Dedifferentiated amniotic fluid mesenchymal stem cell (primary cell): ENCODE results near the gene FBXW5.
A peak's percentile ranks its signal among the peaks of the same experiment; 100 is the strongest.

Source experiments
- DNase-seq: peaks from one replicate; pipeline ENCODE4 v3.0.0-alpha.2; 2016; ENCODE audit errors: extremely low spot score

The FBXW5 gene, protein sequence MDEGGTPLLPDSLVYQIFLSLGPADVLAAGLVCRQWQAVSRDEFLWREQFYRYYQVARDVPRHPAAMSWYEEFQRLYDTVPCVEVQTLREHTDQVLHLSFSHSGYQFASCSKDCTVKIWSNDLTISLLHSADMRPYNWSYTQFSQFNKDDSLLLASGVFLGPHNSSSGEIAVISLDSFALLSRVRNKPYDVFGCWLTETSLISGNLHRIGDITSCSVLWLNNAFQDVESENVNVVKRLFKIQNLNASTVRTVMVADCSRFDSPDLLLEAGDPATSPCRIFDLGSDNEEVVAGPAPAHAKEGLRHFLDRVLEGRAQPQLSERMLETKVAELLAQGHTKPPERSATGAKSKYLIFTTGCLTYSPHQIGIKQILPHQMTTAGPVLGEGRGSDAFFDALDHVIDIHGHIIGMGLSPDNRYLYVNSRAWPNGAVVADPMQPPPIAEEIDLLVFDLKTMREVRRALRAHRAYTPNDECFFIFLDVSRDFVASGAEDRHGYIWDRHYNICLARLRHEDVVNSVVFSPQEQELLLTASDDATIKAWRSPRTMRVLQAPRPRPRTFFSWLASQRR

GRCh38 chr9:136944519-136945332 lies at the start of gene FBXW5, which contains the start of gene C8G:
Gene FBXW5, minus strand, starts transcription at chr9:136944738. Its CDS starts 655 bp downstream, at chr9:136944083.
Gene C8G, plus strand, starts transcription at chr9:136945243. Its CDS starts 78 bp downstream, at chr9:136945321.
- peak; percentile 89 for DNase-seq

DNA sequence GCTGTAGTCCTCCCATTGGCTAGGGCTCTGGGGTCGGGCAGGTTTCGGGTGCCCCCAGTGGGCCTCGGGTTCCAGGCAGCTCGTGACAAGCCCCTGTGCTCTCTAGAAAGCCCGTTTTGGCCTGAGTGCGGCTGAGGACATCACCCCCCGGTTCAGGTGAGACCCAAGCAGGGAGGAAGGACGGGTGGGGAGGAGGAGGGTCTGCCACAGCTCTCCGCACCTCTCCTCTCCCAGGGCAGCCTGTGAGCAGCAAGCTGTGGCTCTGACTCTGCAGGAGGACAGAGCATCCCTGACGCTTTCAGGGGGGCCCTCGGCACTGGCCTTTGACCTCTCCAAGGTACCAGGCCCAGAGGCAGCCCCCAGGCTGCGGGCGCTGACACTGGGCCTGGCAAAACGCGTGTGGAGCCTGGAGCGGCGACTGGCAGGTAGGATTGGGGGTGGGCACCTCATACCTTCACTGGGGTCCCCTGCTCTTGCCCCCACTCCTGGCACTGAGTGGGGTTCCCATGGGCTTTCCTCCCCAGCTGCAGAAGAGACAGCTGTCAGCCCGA lies 48.4 kb upstream of the FBXW5 start:
- no peak for DNase-seq

DNA sequence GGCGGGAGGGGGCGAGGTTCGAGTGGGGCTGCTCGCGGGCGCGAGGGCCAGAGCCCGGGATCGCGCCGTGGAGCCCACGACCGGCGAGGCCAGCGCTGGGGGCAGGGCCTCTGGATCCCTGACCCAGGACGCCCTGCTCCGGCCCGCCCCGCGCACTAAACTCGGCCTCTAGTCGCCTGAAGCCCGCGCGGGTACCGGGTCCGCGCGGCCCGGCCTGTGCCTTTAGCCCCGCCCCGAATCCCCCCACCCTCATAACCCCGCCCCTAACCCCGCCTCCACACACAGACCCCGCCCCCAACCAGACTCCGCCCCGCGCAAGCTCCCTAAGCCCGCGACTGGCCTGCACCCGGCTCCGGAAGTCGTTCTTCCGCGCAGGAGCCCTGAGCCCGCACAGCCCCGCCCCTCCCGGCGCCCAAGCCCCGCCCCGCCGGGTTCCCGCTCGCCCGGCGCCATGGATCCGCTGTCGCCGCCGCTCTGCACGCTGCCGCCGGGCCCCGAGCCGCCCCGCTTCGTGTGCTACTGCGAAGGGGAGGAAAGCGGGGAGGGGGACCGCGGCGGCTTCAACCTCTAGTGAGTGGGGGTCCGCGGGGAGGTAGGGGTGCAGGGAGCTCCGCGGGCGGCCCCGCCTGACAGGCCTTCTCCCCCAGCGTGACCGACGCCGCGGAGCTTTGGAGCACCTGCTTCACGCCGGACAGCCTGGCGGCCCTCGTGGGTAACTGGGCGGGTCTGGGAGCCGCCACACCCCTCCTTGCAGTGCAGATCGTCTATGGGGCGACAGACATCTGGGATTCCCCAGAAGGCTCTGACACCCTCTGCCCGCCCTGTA lies 47.7 kb upstream of the FBXW5 start, which contains the start of gene PAXX:
TSS of gene PAXX (plus strand) at position 430 of the 826 bp plus-strand sequence. CDS start at position 452, 22 bp downstream.
- peak; percentile 83 for DNase-seq

DNA sequence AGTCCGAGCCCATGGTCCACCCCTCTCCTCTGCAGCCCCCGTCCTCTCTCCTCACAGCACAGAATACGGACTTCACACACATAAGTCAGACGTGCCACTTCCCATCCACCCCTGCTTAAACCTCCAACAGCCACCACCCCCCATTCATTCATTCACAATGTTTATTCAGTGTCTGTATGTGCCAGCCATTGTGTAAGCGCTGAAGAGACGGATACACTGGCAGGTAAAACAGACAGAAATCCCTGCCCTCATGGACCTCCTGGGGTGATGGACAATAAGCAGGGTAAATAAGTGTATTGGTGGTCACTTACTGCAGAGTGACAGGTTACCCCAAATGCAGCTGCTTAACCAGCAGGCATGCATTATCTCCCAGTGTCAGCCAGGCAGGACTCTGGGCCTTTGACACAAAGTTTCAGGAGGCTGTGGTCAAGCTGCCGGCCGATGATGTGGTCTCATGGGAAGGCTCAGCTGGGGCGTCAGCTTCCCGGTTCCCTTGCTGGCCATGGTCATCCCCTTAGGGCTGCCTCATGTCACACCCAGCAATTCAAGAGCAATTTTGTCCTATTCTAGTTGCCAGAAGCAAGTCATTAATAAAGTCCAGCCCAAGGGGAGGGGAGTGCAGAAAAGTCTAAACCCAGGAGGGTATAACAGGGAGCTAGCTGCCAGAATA lies 45.8 kb upstream of the FBXW5 start:
- no peak for DNase-seq

- DNase-seq, result no peak
Observed at GRCh38 chr9:136988872-136989271, 44.3 kb upstream of the FBXW5 start.

- DNase-seq, result no peak
Observed at GRCh38 chr9:136985853-136986252, 41.3 kb upstream of the FBXW5 start.

- DNase-seq, result no peak
Observed at GRCh38 chr9:136985027-136985602, 40.6 kb upstream of the FBXW5 start.

GRCh38 chr9:136984464-136985026 lies 40.0 kb upstream of the FBXW5 start:
- DNase-seq, result no peak

DNA sequence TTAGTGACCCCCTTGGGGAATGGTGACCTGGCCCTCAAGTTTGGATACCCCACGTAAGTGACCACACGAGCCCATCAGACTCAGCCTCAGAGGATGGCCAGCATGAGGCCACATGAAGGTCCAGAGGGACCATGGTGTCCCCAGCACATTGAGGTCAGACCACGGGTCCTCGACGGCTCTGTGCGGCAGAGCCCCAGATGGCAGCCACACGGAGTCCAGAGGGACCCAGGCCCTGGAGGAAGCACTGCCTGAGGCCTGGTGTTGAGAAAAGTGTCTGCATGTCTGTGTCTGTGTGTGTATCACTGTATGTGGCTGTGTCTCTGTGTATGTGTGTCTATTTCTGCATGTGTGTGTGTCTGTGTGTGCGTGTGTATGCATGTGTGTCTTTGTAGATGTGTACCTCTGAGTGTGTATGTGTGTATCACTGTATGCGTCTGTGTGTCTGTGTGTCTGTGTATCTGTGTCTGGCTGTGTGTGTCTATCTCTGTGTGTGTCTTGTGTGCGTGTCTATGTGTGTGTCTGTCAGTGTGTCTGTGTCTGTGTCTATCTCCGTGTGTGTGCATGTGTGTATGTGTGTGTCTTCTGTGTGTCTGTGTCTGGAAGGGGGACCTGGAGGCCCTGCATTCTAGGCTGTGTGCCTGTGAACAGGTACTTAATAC lies 39.2 kb upstream of the FBXW5 start:
- DNase-seq, result no peak

GRCh38 chr9:136983167-136983566 lies 38.6 kb upstream of the FBXW5 start:
- DNase-seq, result no peak

DNA sequence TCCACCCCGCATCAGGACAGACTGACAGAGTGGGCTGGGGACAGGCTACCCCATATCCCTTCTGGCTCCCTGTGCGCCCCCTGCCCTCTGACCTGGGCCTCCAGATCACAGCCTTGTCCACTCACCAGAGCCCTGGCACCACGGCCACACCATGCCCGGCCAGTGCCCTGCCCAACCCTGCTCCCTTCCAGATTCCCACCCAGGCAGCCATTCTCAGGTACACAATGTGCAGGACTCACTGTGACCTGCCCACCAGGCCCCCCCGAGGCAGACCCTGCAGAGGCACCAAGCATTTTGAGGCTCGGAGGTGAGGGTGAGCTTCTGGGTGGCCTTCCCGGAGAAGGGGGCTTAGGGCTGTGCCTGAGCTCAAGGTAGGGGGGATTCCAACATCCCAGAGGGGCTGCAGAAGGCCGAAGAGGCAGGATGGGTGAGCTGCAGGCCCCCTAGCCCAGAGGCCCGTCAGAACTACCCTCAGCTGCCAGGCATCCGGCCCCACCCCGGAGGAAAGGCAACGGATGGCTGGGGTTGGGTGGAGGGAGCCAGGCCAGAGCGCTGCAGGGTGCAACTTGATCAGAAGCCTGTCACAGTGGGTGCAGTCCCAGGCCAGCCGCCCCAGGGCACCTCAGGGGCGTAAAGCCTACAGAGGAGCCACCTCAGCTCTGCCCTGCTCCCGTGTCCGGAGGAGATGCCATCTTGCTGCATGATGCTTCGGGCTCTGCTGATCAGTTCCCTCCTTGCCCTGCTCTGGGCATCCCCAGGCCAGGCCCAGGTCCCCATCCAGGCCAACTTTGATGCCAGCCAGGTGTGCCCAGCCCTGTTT lies 37.9 kb upstream of the FBXW5 start, which contains the start of gene LCNL1:
TSS of gene LCNL1 (plus strand) at position 762 of the 820 bp plus-strand sequence. CDS start 594 bp downstream, outside the sequence.
- DNase-seq, result no peak

DNA sequence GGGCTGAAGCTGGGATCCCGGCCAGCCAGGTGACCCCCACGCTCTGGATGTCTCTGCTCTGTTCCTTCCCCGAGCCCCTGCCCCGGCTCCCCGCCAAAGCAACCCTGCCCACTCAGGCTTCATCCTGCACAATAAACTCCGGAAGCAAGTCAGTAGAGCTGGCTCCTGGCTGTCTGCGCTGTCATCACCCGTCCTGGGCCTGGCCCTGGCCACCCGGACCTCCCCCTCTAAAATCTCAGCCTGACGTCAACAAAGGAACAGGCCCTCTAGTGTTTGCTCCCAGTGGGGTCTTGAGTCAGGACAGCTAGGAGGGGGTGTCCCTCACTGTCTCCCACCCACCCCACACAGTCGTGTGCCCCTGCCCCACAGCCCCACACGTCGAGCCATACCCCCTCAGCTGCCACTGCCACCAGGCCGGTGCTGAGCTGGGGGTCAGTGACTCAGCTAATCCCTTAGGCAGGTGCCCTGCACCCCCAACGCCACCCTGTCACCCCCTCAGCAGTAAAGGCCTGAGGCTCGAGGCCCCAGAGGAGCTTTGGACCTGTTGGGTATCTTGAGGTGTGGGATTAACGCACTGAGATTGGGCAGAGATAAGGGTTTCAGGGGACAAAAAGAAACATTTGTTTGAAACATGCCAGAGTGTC lies 37.2 kb upstream of the FBXW5 start:
- no peak for DNase-seq

- DNase-seq, result no peak
Observed at GRCh38 chr9:136980669-136981478, 36.3 kb upstream of the FBXW5 start.

- no peak for DNase-seq
Observed at GRCh38 chr9:136979769-136980587, 35.4 kb upstream of the FBXW5 start.

DNA sequence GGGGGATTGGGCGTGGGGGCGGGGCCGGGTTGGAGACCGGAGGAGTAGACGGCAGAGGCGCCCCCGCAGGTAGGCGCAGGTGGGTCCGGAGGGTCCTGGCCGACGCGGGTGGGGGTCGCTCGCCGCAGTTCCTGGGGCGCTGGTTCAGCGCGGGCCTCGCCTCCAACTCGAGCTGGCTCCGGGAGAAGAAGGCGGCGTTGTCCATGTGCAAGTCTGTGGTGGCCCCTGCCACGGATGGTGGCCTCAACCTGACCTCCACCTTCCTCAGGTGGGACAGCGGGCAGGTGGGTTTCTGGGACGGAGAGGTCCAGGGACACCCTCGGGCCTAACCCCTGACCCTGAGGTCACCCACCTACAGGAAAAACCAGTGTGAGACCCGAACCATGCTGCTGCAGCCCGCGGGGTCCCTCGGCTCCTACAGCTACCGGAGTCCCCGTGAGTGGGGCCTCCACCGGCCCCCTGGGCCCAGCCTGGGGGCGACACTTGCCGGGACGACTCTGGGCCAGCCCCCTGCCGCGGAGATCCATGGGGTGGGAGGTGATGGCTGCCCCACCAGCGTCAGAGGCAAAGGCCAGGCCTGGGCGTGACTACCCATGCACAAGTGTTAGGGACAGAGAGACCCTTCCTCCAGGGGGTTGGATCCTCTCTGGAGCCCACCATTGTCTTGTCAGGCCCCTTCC lies 34.5 kb upstream of the FBXW5 start:
- DNase-seq, result no peak
